Parathyroid adenoma (tissue), 2 donors: ENCODE data around the gene TRPC4.

Source experiments
- H2AFZ ChIP-seq: fragments of 300-600 bp; sonication (generic); one replicate; pipeline ENCODE4 v1.7.0; 2017; ENCODE audit warnings: antibody characterized with exemption, mild to moderate bottlenecking
- H3K27ac ChIP-seq: fragments of 300-600 bp; sonication (generic); one replicate; pipeline ENCODE4 v1.7.0; 2017
- H3K27me3 ChIP-seq: fragments of 300-600 bp; sonication (generic); one replicate; pipeline ENCODE4 v1.7.0; 2017; ENCODE audit warnings: low read length; ENCODE audit not compliant: control insufficient read depth, insufficient read depth
- H3K36me3 ChIP-seq: fragments of 300-600 bp; sonication (generic); one replicate; pipeline ENCODE4 v1.7.0; 2017; ENCODE audit warnings: low read length; ENCODE audit not compliant: control insufficient read depth, insufficient read depth
- H3K4me1 ChIP-seq: fragments of 300-600 bp; sonication (generic); one replicate; pipeline ENCODE4 v1.7.0; 2017; ENCODE audit warnings: control low read depth
- H3K4me2 ChIP-seq: fragments of 300-600 bp; sonication (generic); one replicate; pipeline ENCODE4 v1.7.0; 2017; ENCODE audit warnings: low read length
- H3K4me3 ChIP-seq: fragments of 300-600 bp; sonication (generic); one replicate; pipeline ENCODE4 v1.7.0; 2017; ENCODE audit warnings: low read depth, low read length
- H3K79me2 ChIP-seq: fragments of 300-600 bp; sonication (generic); one replicate; pipeline ENCODE4 v1.7.0; 2017; ENCODE audit warnings: control low read depth
- H3K9ac ChIP-seq: fragments of 300-600 bp; sonication (generic); one replicate; pipeline ENCODE4 v1.7.0; 2017; ENCODE audit warnings: mild to moderate bottlenecking
- H3K9me3 ChIP-seq: fragments of 300-600 bp; sonication (generic); one replicate; pipeline ENCODE4 v1.7.0; 2017; ENCODE audit warnings: low read length; ENCODE audit not compliant: control insufficient read depth
- TF ChIP-seq, protein P1 (sequence below): fragments of 300-600 bp; sonication (generic); IDR thresholded peaks from one replicate; pipeline ENCODE4 v1.7.0; 2017; ENCODE audit warnings: antibody characterized with exemption, mild to moderate bottlenecking
- donor health status: primary hyperparathyroidism.

TRPC4 gene

DNA sequence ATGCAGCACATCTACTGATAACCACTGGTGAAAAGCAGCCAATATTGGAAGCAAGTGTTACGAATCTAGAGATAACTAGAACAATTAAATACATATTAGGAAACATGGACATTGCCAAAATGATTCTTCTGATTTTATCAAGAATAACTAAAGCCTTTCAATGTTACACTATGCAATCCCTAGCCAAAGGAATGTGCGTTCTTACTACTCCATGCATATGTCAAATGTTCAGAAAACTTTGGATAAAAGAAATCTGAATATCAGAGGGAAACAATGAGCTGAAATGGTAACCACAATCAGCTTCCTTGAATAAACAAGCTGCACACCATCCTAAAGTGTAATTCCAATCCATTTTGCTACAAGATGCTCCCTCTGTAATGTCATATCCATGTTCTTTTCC lies 270.1 kb downstream of the TRPC4 start:
- no peak overlapping the region for H3K27ac ChIP-seq
- no peaks in the 10 kb centered on the region for H3K79me2 ChIP-seq
- no peak overlapping the region for H2AFZ ChIP-seq
- TF ChIP-seq, protein P1, sequence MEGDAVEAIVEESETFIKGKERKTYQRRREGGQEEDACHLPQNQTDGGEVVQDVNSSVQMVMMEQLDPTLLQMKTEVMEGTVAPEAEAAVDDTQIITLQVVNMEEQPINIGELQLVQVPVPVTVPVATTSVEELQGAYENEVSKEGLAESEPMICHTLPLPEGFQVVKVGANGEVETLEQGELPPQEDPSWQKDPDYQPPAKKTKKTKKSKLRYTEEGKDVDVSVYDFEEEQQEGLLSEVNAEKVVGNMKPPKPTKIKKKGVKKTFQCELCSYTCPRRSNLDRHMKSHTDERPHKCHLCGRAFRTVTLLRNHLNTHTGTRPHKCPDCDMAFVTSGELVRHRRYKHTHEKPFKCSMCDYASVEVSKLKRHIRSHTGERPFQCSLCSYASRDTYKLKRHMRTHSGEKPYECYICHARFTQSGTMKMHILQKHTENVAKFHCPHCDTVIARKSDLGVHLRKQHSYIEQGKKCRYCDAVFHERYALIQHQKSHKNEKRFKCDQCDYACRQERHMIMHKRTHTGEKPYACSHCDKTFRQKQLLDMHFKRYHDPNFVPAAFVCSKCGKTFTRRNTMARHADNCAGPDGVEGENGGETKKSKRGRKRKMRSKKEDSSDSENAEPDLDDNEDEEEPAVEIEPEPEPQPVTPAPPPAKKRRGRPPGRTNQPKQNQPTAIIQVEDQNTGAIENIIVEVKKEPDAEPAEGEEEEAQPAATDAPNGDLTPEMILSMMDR = no peak
- no peak overlapping the region for H3K4me2 ChIP-seq
- no peaks in the 10 kb centered on the region for H3K4me1 ChIP-seq
- H3K9me3 ChIP-seq = no peaks in the 10 kb centered on the region
- H3K9ac ChIP-seq = no peak overlapping the region
- no peak overlapping the region for H3K4me3 ChIP-seq
- no peaks in the 10 kb centered on the region for H3K36me3 ChIP-seq
- no peaks in the 10 kb centered on the region for H3K27me3 ChIP-seq

DNA sequence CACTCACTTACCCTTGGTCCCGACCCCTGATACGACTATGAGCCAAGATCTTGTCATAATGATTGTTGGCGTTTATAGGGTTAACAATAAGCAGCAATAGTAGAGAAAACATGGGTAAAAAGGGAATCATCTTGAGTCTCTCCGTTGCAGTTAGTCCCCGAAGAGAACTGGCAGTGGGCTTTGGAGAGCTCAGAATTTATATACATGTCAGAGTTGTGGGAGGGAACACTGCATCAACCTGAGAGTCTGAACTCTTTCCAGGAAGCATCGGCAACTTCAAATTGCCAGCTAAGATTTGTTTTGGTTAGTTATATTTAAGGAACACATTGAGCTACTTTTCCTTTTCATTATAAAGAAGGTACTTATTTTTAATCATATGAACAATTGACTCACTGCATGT lies 271.0 kb downstream of the TRPC4 start, which contains the start of gene POSTN:
Gene POSTN (minus strand): TSS at position 172 of the 400 bp plus-strand sequence. CDS start 42 bp downstream, at position 130.
- Histone ChIP-seq H3K79me2 (no peaks in the 10 kb centered on the region), H3K4me3 (no peak within 1 kb of the TSS), H2AFZ (no peak within 1 kb of the TSS), H3K27me3 (no peaks in the 10 kb centered on the region), H3K9ac (no peak within 1 kb of the TSS), H3K9me3 (no peaks in the 10 kb centered on the region), H3K27ac (no peak within 1 kb of the TSS), H3K36me3 (no peaks in the 10 kb centered on the region), H3K4me2 (no peak within 1 kb of the TSS), H3K4me1 (no peaks in the 10 kb centered on the region)
- TF ChIP-seq, protein P1 = no peak

DNA sequence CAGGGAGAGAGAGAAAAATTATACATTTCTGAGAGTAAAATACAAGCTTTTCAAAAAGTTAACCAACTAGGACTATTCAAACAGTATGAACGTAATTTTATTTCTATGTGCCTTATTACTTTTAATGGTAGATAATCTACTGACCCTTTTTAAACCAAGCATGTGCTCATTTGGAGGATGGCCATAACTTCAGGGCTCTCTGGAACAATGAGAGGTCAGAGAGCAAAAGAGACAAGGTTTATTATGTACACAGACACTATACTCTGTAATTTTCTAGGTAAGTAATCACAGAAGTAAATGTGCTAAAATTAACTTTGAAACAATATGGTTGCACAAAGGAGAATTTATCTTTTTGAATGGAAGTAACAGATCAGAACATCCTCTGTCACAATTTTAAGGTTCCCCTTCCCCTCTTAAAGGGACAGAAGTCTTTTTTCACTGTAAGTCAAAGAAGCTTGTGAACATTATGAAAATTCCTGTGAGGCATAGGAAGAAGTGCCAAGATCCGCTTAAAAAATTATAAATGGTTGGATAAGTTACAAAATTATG lies 272.0 kb downstream of the TRPC4 start:
- Histone ChIP-seq H3K79me2 (no peaks in the 10 kb centered on the region), H3K9me3 (no peaks in the 10 kb centered on the region), H2AFZ (no peak overlapping the region), H3K27me3 (no peaks in the 10 kb centered on the region), H3K4me3 (no peak overlapping the region), H3K9ac (no peak overlapping the region), H3K36me3 (no peaks in the 10 kb centered on the region), H3K4me2 (no peak overlapping the region), H3K27ac (no peak overlapping the region), H3K4me1 (no peaks in the 10 kb centered on the region)
- TF ChIP-seq, protein P1 = no peak

DNA sequence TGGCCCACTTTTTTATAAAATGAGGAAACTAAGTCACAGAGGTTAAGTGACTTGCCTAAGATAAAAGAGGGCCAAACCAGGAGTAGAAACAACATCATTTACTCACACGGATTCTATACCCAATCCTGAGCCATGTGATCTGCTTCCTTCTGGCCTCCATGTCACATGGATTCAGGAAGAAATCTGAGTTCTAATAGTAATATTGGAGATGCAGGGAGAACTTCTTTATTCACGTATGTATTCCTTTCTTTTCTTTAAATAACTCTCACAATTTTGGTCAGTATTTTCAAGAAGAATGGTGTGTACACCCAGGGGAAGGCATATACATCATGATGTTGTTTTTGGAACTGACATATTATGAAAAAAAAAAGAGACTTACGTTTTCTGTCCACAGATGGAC lies 272.8 kb downstream of the TRPC4 start:
- no peaks in the 10 kb centered on the region for H3K4me1 ChIP-seq
- H3K9me3 ChIP-seq = no peaks in the 10 kb centered on the region
- H3K79me2 ChIP-seq = no peaks in the 10 kb centered on the region
- TF ChIP-seq, protein P1 = no peak
- H3K9ac ChIP-seq = no peak overlapping the region
- no peak overlapping the region for H3K4me3 ChIP-seq
- H2AFZ ChIP-seq = no peak overlapping the region
- H3K27ac ChIP-seq = no peak overlapping the region
- H3K27me3 ChIP-seq = no peaks in the 10 kb centered on the region
- no peak overlapping the region for H3K4me2 ChIP-seq
- H3K36me3 ChIP-seq = no peaks in the 10 kb centered on the region

DNA sequence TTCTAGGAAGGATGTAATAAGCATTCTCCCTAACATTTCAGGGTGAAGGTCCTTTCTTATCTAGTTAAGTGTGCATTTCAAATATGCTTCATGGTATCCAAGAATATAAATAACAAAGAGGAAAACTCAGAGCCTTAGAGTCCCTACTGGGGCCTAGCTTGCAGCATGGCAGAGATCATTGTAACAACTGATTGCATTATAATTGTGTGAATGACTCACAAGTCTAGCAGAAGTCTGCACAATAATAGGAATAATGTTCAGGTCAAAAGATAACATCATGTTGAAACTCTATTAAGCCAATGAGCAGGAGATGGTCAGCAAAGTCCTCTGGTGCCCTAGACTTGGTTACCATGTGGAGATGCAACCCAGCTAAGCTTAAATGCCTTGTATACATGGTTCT lies 274.4 kb downstream of the TRPC4 start:
- H3K36me3 ChIP-seq = no peaks in the 10 kb centered on the region
- no peak overlapping the region for H3K9ac ChIP-seq
- H3K79me2 ChIP-seq = no peaks in the 10 kb centered on the region
- H3K27ac ChIP-seq = no peak overlapping the region
- H3K4me2 ChIP-seq = no peak overlapping the region
- no peak overlapping the region for H3K4me3 ChIP-seq
- H2AFZ ChIP-seq = no peak overlapping the region
- H3K27me3 ChIP-seq = no peaks in the 10 kb centered on the region
- H3K9me3 ChIP-seq = no peaks in the 10 kb centered on the region
- TF ChIP-seq, protein P1 = no peak
- H3K4me1 ChIP-seq = no peaks in the 10 kb centered on the region
